Right forelimb (tissue), 1 donor: ENCODE results near the gene MYMX.

ENCODE experiments used
- DNase-seq: peaks from one replicate; pipeline ENCODE4 v3.0.0-alpha.2; 2018

Gene MYMX

DNA sequence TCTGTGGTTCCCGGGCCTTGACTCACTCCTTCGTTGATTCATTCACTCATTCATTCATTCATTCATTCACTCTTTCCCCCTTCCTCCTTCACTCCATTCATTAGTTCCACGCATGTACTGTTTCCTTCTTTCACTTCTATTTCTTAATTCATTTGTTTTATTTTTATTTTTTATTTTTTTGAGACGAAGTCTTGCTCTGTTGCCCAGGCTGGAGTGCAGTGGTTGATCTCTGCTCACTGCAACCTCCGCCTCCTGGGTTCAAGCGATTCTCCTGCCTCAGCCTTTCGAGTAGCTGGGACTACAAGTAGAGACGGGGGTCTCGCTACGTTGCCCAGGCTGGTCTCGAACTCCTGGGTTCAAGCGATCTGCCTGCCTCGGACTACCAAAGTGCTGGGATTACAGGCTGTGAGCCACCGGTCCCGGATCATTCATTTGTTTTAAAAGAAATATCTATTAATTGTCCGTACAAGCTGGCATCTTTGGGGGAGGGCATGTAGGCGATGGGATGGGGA lies 49.1 kb downstream of the MYMX start:
- no peak for DNase-seq

DNA sequence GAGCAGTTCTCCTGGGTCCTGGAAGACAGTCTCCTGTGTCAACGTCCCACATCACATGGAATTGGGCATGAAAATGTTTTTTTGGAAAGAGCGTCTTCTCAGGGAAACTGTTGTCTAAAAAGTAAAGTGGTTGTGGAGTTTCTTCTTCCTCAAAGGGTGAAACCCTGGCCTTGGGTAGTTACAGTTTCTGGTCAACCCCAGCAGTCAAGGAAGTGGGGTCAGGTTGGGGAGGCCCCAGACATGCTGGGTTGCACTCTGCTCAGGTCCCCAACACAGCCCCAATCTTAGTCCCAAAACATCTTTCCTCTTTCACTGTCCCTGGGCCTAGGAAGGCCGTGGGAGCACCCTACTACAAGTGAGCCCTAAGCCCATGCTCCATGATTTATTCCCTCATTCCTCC lies 49.6 kb downstream of the MYMX start:
- no peak for DNase-seq

GRCh38 chr6:44267252-44267651 lies 50.5 kb downstream of the MYMX start:
- no peak for DNase-seq
